ENCODE results near the gene SSTR1.

SSTR1 gene

DNA sequence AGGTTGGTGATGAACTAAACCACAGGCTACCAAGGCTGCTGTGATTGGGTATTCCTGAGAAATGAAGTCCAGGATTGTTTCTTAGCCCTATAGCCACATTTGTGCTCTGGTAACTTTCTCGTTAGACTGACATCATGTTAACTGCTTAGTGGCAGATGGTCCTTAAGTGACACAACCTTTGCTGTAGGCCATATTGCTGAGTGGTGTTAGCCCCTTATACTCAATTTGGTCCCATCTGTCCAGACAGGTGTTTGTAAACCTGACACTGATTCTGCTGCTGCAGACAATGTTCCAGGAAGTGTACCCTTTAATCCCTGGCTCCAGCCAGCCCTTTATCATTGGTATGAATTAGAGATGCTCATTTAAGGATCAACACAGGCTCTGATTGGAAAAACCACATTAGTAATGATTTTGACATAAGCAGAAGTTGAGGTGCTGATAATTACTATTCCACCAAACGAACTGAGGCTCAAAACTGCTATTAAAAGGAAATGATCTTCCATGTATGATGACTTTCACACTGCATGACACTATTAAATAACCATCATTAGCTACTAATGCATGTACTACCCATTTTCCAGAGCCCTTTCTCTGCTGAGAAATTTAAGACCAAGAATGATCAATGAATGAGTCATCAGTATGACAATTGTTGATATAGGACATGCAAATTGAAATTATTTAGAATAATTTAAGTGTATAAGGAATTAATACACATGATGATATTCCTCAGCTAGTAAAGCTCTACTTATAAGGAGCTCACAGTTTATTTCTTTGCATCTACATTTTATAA lies 3.6 kb upstream of the SSTR1 start:
- no peak for DNase-seq

- DNase-seq, result no peak
These were observed 3.0 kb upstream of the SSTR1 start for GRCh38 chr14:38204719-38205115.

DNA sequence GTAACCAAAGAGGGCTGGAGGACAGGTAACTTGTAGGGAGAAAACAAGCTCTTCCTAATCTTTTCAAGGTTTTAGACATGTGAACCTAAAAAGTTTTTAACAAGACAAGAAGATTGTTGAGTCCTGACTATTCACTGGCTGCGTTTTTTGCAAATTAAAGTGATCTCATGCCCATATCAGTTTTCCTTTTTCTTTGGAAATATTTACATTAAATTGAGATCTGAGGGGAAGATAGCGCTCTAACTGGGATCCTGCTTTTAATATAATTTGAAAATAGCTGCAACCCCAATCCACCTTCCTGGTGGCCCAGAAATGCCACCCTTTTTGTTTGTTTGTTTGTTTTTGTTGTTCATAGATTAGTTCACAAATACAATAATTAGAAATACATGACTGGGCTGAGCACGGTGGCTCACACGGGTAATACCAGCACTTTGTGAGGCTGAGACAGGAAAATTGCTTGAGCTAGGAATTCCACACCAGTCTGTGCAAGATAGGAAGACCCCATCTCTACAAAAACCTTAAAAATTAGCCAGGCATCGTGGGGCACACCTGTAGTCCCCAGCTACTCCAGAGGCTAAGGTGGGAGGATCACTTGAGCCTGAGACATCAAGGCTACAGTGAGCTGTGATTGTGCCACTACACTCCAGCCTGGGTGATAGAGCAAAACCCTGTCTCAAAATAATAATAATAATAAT lies 2.4 kb upstream of the SSTR1 start:
- DNase-seq, result no peak

- DNase-seq, result no peak
These were observed 1.6 kb upstream of the SSTR1 start for GRCh38 chr14:38205949-38206665.

GRCh38 chr14:38206689-38207376 lies 871 bp upstream of the SSTR1 start:
- DNase-seq, result no peak

- DNase-seq, result no peak
These were observed 348 bp upstream of the SSTR1 start for GRCh38 chr14:38207377-38207735.

DNA sequence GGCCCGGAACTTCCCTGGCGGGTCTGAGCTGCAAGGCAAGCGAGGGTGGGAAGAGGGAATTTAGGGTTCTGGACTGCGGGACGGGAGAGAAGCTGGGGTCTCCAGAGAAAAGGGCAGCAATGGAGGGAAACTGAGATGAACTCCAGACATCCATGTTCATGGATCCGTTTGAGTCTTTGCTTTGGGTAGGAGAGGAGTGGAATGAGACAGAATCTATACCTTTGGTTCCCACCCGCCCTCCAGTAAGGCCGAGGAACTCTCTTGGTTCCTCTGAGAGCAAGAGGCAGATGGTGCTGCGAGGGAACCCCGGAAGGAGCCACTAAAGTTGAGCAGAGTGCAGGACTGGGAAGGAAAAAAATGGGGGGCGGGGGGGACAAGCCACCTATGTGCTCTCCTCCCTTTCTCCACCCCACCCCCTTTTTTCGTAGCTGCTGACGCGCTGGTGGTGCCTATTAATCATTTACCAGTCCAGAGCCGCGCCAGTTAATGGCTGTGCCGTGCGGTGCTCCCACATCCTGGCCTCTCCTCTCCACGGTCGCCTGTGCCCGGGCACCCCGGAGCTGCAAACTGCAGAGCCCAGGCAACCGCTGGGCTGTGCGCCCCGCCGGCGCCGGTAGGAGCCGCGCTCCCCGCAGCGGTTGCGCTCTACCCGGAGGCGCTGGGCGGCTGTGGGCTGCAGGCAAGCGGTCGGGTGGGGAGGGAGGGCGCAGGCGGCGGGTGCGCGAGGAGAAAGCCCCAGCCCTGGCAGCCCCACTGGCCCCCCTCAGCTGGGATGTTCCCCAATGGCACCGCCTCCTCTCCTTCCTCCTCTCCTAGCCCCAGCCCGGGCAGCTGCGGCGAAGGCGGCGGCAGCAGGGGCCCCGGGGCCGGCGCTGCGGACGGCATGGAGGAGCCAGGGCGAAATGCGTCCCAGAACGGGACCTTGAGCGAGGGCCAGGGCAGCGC lies 1.2 kb downstream of the SSTR1 start:
- DNase-seq, result no peak

DNA sequence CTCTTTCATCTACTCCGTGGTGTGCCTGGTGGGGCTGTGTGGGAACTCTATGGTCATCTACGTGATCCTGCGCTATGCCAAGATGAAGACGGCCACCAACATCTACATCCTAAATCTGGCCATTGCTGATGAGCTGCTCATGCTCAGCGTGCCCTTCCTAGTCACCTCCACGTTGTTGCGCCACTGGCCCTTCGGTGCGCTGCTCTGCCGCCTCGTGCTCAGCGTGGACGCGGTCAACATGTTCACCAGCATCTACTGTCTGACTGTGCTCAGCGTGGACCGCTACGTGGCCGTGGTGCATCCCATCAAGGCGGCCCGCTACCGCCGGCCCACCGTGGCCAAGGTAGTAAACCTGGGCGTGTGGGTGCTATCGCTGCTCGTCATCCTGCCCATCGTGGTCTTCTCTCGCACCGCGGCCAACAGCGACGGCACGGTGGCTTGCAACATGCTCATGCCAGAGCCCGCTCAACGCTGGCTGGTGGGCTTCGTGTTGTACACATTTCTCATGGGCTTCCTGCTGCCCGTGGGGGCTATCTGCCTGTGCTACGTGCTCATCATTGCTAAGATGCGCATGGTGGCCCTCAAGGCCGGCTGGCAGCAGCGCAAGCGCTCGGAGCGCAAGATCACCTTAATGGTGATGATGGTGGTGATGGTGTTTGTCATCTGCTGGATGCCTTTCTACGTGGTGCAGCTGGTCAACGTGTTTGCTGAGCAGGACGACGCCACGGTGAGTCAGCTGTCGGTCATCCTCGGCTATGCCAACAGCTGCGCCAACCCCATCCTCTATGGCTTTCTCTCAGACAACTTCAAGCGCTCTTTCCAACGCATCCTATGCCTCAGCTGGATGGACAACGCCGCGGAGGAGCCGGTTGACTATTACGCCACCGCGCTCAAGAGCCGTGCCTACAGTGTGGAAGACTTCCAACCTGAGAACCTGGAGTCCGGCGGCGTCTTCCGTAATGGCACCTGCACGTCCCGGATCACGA lies 2.2 kb downstream of the SSTR1 start:
- no peak for DNase-seq

DNA sequence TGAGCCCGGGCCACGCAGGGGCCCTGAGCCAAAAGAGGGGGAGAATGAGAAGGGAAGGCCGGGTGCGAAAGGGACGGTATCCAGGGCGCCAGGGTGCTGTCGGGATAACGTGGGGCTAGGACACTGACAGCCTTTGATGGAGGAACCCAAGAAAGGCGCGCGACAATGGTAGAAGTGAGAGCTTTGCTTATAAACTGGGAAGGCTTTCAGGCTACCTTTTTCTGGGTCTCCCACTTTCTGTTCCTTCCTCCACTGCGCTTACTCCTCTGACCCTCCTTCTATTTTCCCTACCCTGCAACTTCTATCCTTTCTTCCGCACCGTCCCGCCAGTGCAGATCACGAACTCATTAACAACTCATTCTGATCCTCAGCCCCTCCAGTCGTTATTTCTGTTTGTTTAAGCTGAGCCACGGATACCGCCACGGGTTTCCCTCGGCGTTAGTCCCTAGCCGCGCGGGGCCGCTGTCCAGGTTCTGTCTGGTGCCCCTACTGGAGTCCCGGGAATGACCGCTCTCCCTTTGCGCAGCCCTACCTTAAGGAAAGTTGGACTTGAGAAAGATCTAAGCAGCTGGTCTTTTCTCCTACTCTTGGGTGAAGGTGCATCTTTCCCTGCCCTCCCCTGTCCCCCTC lies 3.0 kb downstream of the SSTR1 start:
- no peak for DNase-seq

DNA sequence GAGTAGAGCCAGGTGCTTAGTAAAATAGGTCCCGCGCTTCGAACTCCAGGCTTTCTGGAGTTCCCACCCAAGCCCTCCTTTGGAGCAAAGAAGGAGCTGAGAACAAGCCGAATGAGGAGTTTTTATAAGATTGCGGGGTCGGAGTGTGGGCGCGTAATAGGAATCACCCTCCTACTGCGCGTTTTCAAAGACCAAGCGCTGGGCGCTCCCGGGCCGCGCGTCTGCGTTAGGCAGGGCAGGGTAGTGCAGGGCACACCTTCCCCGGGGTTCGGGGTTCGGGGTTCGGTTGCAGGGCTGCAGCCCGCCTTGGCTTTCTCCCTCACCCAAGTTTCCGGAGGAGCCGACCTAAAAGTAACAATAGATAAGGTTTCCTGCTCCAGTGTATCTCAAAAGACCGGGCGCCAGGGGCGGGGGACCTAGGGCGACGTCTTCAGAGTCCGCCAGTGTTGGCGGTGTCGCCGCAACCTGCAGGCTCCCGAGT lies 3.6 kb downstream of the SSTR1 start:
- DNase-seq, result no peak

GRCh38 chr14:38212111-38212510 lies 4.4 kb downstream of the SSTR1 start:
- no peak for DNase-seq

DNA sequence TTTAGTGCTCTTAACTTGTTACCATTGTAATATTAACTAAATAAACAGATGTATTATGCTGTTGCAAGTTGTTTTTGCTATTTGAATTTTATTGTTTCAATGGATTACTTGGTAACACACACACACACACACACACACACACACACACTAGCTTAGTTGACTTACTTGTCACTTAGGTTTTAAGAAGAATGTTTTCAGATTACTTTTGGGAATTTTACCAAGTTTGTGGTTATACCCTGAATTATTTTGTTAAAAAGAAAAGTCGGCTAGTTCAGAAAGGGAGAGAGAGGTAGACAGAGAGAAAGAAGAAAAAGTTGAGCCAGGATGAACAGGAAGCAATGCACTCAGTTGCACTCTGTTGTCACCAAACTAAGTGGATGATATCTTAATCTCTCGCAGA lies 5.3 kb downstream of the SSTR1 start:
- no peak for DNase-seq

DNA sequence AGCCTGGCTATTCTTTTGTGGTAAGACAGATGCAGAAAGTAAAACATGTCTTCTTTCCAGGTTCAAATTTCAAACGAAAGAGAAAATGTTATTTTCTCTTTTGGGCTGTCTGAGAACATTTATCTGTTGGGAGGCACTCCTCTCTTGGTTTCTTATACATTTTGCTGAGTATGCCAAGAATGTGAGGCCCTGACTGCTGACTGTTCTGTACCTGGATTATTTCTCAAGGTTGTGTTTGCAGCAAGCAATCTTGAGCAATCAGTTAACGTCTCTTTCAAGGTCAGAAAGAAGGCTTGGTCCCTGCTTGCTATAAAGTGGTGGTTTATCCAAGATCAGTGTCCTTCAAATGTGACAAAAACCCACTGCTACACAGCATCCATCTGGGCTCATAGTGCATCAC lies 9.8 kb downstream of the SSTR1 start:
- DNase-seq, result no peak

- DNase-seq, result no peak
These were observed 13.4 kb downstream of the SSTR1 start for GRCh38 chr14:38221077-38221476.

GRCh38 chr14:38224338-38224737 lies 16.6 kb downstream of the SSTR1 start:
- no peak for DNase-seq

GRCh38 chr14:38225946-38226345 lies 18.2 kb downstream of the SSTR1 start:
- DNase-seq, result no peak

DNA sequence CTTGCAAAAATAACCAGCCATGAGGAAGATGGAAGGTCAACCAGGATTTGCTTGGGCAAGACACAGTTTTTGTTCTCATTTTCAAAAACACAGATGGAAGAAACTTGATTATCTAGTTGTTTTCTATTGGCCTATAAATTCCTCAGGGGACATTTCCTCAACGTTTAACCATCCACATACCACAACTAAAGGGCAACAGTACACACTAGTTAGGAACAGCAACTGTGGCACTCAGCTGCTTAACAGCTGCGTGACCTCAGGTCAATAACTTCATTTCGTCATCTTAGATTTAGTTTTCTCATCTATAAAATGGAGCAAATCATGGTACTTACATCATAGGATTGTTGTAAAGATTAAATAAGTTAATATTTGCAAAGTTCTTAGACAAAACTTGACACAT lies 18.7 kb downstream of the SSTR1 start:
- no peak for DNase-seq

- DNase-seq, result no peak
These were observed 25.5 kb downstream of the SSTR1 start for GRCh38 chr14:38233218-38233617.

- no peak for DNase-seq
These were observed 30.6 kb downstream of the SSTR1 start for GRCh38 chr14:38238332-38238731.

- DNase-seq, result no peak
These were observed 31.2 kb downstream of the SSTR1 start for GRCh38 chr14:38238878-38239277.

Data from SW 1271 (cell line).